GM12878 (cell line): Measurements from ENCODE around the gene L1CAM. TPM values are rescaled to one million over a fixed set of nuclear protein-coding genes. Genes with fewer than 3 reads are reported as not detected.
A peak's percentile ranks its signal among the peaks of the same experiment; 100 is the strongest.

ENCODE experiments used
- ATAC-seq: fragments of 200-7000 bp; cut with Tn5 transposase; 3 replicates; pipeline ENCODE4 v1.9.1; 2020; ENCODE audit warnings: mild to moderate bottlenecking, moderate library complexity
- BruUV-seq: library from RNA; stranded (reverse); fragments of 400-500 nt; replicated peaks from 2 replicates; lab custom pipeline; 2021; lab: Mats Ljungman, UMichigan
- CTCF ChIA-PET: fragments of 300-600 bp; sonication (Branson Sonifier 250); formaldehyde crosslinking; extraction: SDS; loops from one replicate; lab custom pipeline; 2021; ENCODE audit warnings: inconsistent platforms; lab: Yijun Ruan, JAX
- POLR2A ChIA-PET: fragments of 350-600 bp; formaldehyde crosslinking; extraction: SDS; loops from one replicate; lab custom pipeline; 2021; ENCODE audit warnings: inconsistent platforms; lab: Charles Lee
- RAD21 ChIA-PET: fragments of 300-600 bp; sonication (Branson Sonifier 250); formaldehyde crosslinking; loops from one replicate; lab custom pipeline; 2023; ENCODE audit warnings: antibody characterized with exemption; ENCODE audit not compliant: unreplicated experiment; lab: Charles Lee
- SMC1A ChIA-PET: fragments of 300-600 bp; sonication (Branson Sonifier 250); formaldehyde crosslinking; loops from one replicate; lab custom pipeline; 2023; ENCODE audit not compliant: unreplicated experiment, uncharacterized antibody; lab: Charles Lee
- DNase-seq: peaks from one replicate; pipeline ENCODE4 v3.0.0-alpha.2; 2011; ENCODE audit warnings: low read depth, low spot score
- FAIRE-seq: peaks from 3 replicates; lab custom pipeline; 2011; peaks lifted over from hg19 to GRCh38; lab: Jason Lieb, UNC
- H2AFZ ChIP-seq: 2 replicates; pipeline ENCODE4 v1.6.0; 2011; ENCODE audit warnings: low read depth, low read length, control low read depth; ENCODE audit not compliant: control insufficient read depth
- H3K27ac ChIP-seq: 2 replicates; pipeline ENCODE4 v1.5.1; 2011; ENCODE audit warnings: control low read depth; ENCODE audit not compliant: control insufficient read depth, insufficient read depth
- H3K27me3 ChIP-seq, 2 experiments: replicated peaks in 1 of 2; 2 replicates each; pipeline versions ENCODE4 v1.6.0 to v1.6.1; 2011; ENCODE audit warnings: low read length in 1 of 2; ENCODE audit not compliant: control insufficient read depth in 2 of 2, insufficient read depth in 2 of 2
- H3K36me3 ChIP-seq, 2 experiments: 2 replicates each; pipeline ENCODE4 v1.5.1; 2011; ENCODE audit warnings: low read length in 1 of 2; ENCODE audit not compliant: control insufficient read depth in 2 of 2, insufficient read depth in 2 of 2
- H3K4me1 ChIP-seq: 2 replicates; pipeline ENCODE4 v1.6.1; 2011; ENCODE audit warnings: mild to moderate bottlenecking, low read length, moderate library complexity, mixed read lengths; ENCODE audit not compliant: control insufficient read depth, insufficient read depth
- H3K4me2 ChIP-seq: 2 replicates; pipeline ENCODE4 v1.6.0; 2011; ENCODE audit warnings: control low read depth; ENCODE audit not compliant: control insufficient read depth, insufficient read depth
- H3K4me3 ChIP-seq: fragments of 200-600 bp; sonication (generic); 2 replicates; pipeline ENCODE4 v1.5.1; 2016
- H3K79me2 ChIP-seq: 2 replicates; pipeline ENCODE4 v1.6.0; 2011; ENCODE audit warnings: low read length; ENCODE audit not compliant: control insufficient read depth, insufficient read depth
- H3K9ac ChIP-seq: 2 replicates; pipeline ENCODE4 v1.8.0; 2011; ENCODE audit warnings: low read length, control low read depth, mixed read lengths; ENCODE audit not compliant: control insufficient read depth, insufficient read depth
- H3K9me3 ChIP-seq: replicated peaks from 3 replicates; pipeline ENCODE4 v1.5.1; 2011; ENCODE audit warnings: mild to moderate bottlenecking, low read length; ENCODE audit not compliant: control insufficient read depth, insufficient read depth
- H4K20me1 ChIP-seq: 2 replicates; pipeline ENCODE4 v1.6.0; 2011; ENCODE audit not compliant: control insufficient read depth, insufficient read depth
- ATF7 ChIP-seq: fragments of 450-650 bp; IDR thresholded peaks from 2 replicates; pipeline ENCODE4 v1.6.1; 2016; ENCODE audit warnings: low read depth, mild to moderate bottlenecking
- BRCA1 ChIP-seq: IDR thresholded peaks from 2 replicates; pipeline ENCODE4 v1.6.1; 2011; ENCODE audit warnings: low read depth, low read length, improper control_type of control experiment
- CHD2 ChIP-seq: IDR thresholded peaks from 2 replicates; pipeline ENCODE4 v1.6.1; 2011; ENCODE audit warnings: low read depth, low read length, improper control_type of control experiment, borderline replicate concordance
- EGR1 ChIP-seq, 2 experiments: IDR thresholded peaks; 1 replicate in 1 of 2; 2 replicates in 1 of 2; pipeline ENCODE4 v1.6.1; 2011 to 2012; ENCODE audit warnings: low read depth in 2 of 2, low read length in 2 of 2, borderline replicate concordance in 1 of 2, mild to moderate bottlenecking in 1 of 2, moderate library complexity in 1 of 2
- MAX ChIP-seq: IDR thresholded peaks from 2 replicates; pipeline ENCODE4 v1.6.1; 2012; ENCODE audit warnings: low read depth, low read length, improper control_type of control experiment
- NR2F1 ChIP-seq: fragments of 450-650 bp; conservative IDR thresholded peaks from 2 replicates; pipeline ENCODE4 v1.6.1; 2017; ENCODE audit warnings: mild to moderate bottlenecking
- PKNOX1 ChIP-seq: fragments of 450-650 bp; IDR thresholded peaks from 2 replicates; pipeline ENCODE4 v1.6.1; 2016; ENCODE audit warnings: mild to moderate bottlenecking
- POLR2AphosphoS5 ChIP-seq: IDR thresholded peaks from 2 replicates; pipeline ENCODE4 v1.6.1; 2011; ENCODE audit warnings: mild to moderate bottlenecking, low read length, inconsistent platforms
- RELA ChIP-seq: fragments of 450-650 bp; IDR thresholded peaks from 2 replicates; pipeline ENCODE4 v1.8.0; 2014; ENCODE audit warnings: borderline replicate concordance; ENCODE audit not compliant: partially characterized antibody
- SP1 ChIP-seq: IDR thresholded peaks from one replicate; pipeline ENCODE4 v1.6.1; 2011; ENCODE audit warnings: low read depth, low read length
- SRF ChIP-seq, 2 experiments: IDR thresholded peaks; 2 replicates each; pipeline ENCODE4 v1.6.1; 2011; ENCODE audit warnings: low read depth in 2 of 2, low read length in 2 of 2, mild to moderate bottlenecking in 1 of 2, moderate library complexity in 1 of 2
- USF2 ChIP-seq: IDR thresholded peaks from 2 replicates; pipeline ENCODE4 v1.6.1; 2011; ENCODE audit warnings: low read depth, low read length, improper control_type of control experiment, borderline replicate concordance
- YBX1 ChIP-seq: fragments of 450-650 bp; IDR thresholded peaks from 2 replicates; pipeline ENCODE4 v1.6.1; 2016; ENCODE audit warnings: antibody characterized with exemption
- ZBTB4 ChIP-seq: fragments of 450-650 bp; formaldehyde crosslinking; IDR thresholded peaks from 2 replicates; pipeline ENCODE4 v1.4.0; 2022; ENCODE audit warnings: mild to moderate bottlenecking, moderate library complexity
- WGBS: methylation state at CpG from one replicate; pipeline ENCODE4 v1.1.6; 2016; ENCODE audit warnings: low lambda C conversion rate; ENCODE audit not compliant: insufficient replicate concordance, insufficient coverage; ENCODE audit errors: missing lambda C conversion rate; 5-methylcytosine and 5-hydroxymethylcytosine counted together
- in situ Hi-C: fragments of 300-500 bp; cut with MboI; formaldehyde crosslinking; loops from 9 replicates; pipeline ENCODE4 v1.14.3; 2018; ENCODE audit warnings: mixed read lengths
- intact Hi-C: fragments of 100-400 bp; cut with micrococcal nuclease; formaldehyde crosslinking; loops from one replicate; pipeline ENCODE4 v1.14.2; 2022; ENCODE audit not compliant: unreplicated experiment
- polyA plus RNA-seq, 11 experiments: library from polyadenylated mRNA; depleted of rRNA in 4 of 11; unstranded in 6 of 11; stranded (reverse) in 5 of 11; fragments of >200 nt; fragmentation: Nextera tagmentation in 4 of 11; fragmentation: Illumina TruSeq in 1 of 11; extraction: Ambion mirVana in 4 of 11; extraction: Trizol in 1 of 11; gene quantifications; 1 replicate in 1 of 11; 2 replicates in 10 of 11; pipeline versions ENCODE4 v1.2.1 to v1.2.3, GENCODE V29; 2011 to 2016; ENCODE audit warnings: inconsistent platforms in 2 of 11, missing spikeins in 2 of 11, low read depth in 1 of 11
- total RNA-seq, 4 experiments: library from RNA; depleted of rRNA in 3 of 4; stranded (reverse); fragments of >200 nt in 3 of 4; fragmentation: Illumina TruSeq in 1 of 4; extraction: Trizol in 1 of 4; gene quantifications; 2 replicates each; pipeline versions ENCODE4 v1.2.1 to v1.2.3, GENCODE V29; 2013 to 2021

The L1CAM gene
- total and polyA plus RNA-seq, 10 of the 15 experiments (the other 5 are each of a cell fraction or from before 2014, with no cell fraction given), result 0.01 to 0.64 (median 0.09) TPM; not detected in 5

GRCh38 chrX:153926858-153927671, 41.1 kb upstream of the L1CAM start (continued):
- TF ChIP-seq MAX (no peak; the same call in 1 of the 2 replicates), ZBTB4 (no peak), YBX1 (no peak), RELA (peak; percentile 34)
- TF ChIP-seq, all 136 proteins: peak for 47

GRCh38 chrX:153926552-153926857, 40.5 kb upstream of the L1CAM start:
- intact Hi-C loops, result loop anchor here (2.0 to 5.0 kb wide), 4 partner anchors 44 to 446 kb away; partner anchors contain the start of genes ABCD1, BCAP31, FLNA and HCFC1
- Histone ChIP-seq H3K4me2 (peak overlapping the region; percentile 93; the same call in 1 of the 2 replicates), H2AFZ (peak overlapping the region; percentile 17; the same call in 1 of the 2 replicates), H3K36me3 (peaks cover 0 to 2% of the 10 kb centered on the region in 2 experiments; a peak in 3 of 4 replicates), H3K79me2 (peaks cover 39% of the 10 kb centered on the region), H4K20me1 (no peaks in the 10 kb centered on the region), H3K27ac (peak overlapping the region; percentile 98), H3K9me3 (no peaks in the 10 kb centered on the region; the same call in 2 of the 3 replicates), H3K9ac (peak overlapping the region; percentile 97), H3K4me3 (peak overlapping the region; percentile 74), H3K4me1 (peaks cover 9% of the 10 kb centered on the region; the same call in 1 of the 2 replicates), H3K27me3 (no peaks in the 10 kb centered on the region)
- 0% methylated on average over 3 of the region's 4 CpGs for WGBS
- CTCF ChIA-PET, result interaction anchor here (0.6 to 8.7 kb wide), 7 partner anchors 21 to 136 kb away, joined by 3 to 172 read pairs (median 3); partner anchors contain the start of gene RENBP
- ATAC-seq (peak; percentile 1), DNase-seq (no peak), FAIRE-seq (no peak)
- BruUV-seq, result no TSS peak
- RAD21 ChIA-PET, result interaction anchor here (1.1 to 6.2 kb wide), 4 partner anchors 9 to 81 kb away, joined by 3 to 48 read pairs (median 10); partner anchors contain the start of genes HCFC1 and NAA10
- POLR2A ChIA-PET, result interaction anchor here (0.8 to 5.8 kb wide), 11 partner anchors 8 to 200 kb away, joined by 3 to 68 read pairs (median 4); partner anchors contain the start of genes HCFC1, NAA10 and TMEM187
- in situ Hi-C loops, result loop anchor here (10.0 kb wide), 1 partner anchor 58 kb away; no protein-coding TSS in a partner anchor
- SMC1A ChIA-PET, result interaction anchor here (0.7 to 5.5 kb wide), 4 partner anchors 21 to 132 kb away, joined by 3 to 61 read pairs (median 12); partner anchors contain the start of genes IDH3G and SSR4
- no peak for TF ChIP-seq BRCA1
- TF ChIP-seq EGR1 (IDR thresholded peaks at IDR 0.05; ENCODE audit: borderline replicate concordance in 1 of 2, low read depth in 2 of 2, low read length in 2 of 2), result no peak
- no peak for TF ChIP-seq NR2F1
- TF ChIP-seq CHD2, result no peak
- TF ChIP-seq PKNOX1, result no peak
- TF ChIP-seq SP1, result peak; percentile 46
- no peak for TF ChIP-seq SRF (IDR thresholded peaks at IDR 0.05; ENCODE audit: low read depth in 2 of 2, low read length in 2 of 2)
- no peak; the same call in 1 of the 2 replicates for TF ChIP-seq POLR2AphosphoS5
- TF ChIP-seq USF2, result no peak
- no peak for TF ChIP-seq ATF7
